Measurements from ENCODE around the gene EPHA10. TPM values are rescaled to one million over a fixed set of nuclear protein-coding genes. Genes with fewer than 3 reads are reported as not detected.
A peak's percentile ranks its signal among the peaks of the same experiment; 100 is the strongest.
"Not testable (repeated sequence)": the region's sequence is repeated elsewhere in the genome, so short reads cannot be mapped to it uniquely, and the experiment has no call there.

EPHA10 gene
- total and polyA plus RNA-seq, 4 donors: 0.20 to 1.7 (median 0.26) TPM; not detected in 1

GRCh38 chr1:37746806-37747205, 18.1 kb downstream of the EPHA10 start:
- Histone ChIP-seq H3K4me1 (ENCODE audit: control insufficient read depth in 5 of 5, insufficient read depth in 5 of 5, low read length in 5 of 5) (no peaks in the 10 kb centered on the region), H3K4me3 (no peak overlapping the region), H3K27me3 (ENCODE audit: control insufficient read depth in 3 of 3, insufficient read depth in 3 of 3, low read length in 2 of 3) (peaks cover 0 to 13% (median 1%) of the 10 kb centered on the region in 3 donors), H3K27ac (ENCODE audit: low read depth in 1 of 2, low read length in 1 of 2) (no peak overlapping the region), H3K9ac (ENCODE audit: insufficient read depth in 1 of 2, low read length in 2 of 2) (no peak overlapping the region), H3K9me3 (ENCODE audit: control insufficient read depth in 4 of 4, insufficient read depth in 3 of 4, low read length in 3 of 4) (peaks cover 0 to 3% (median 2%) of the 10 kb centered on the region in 4 donors), H3K36me3 (ENCODE audit: control insufficient read depth in 4 of 4, insufficient read depth in 4 of 4, low read length in 4 of 4) (no peaks in the 10 kb centered on the region)
- ATAC-seq (ENCODE audit: insufficient read depth, low FRiP score) (no peak), DNase-seq (no peak)
- TF ChIP-seq, protein P1, sequence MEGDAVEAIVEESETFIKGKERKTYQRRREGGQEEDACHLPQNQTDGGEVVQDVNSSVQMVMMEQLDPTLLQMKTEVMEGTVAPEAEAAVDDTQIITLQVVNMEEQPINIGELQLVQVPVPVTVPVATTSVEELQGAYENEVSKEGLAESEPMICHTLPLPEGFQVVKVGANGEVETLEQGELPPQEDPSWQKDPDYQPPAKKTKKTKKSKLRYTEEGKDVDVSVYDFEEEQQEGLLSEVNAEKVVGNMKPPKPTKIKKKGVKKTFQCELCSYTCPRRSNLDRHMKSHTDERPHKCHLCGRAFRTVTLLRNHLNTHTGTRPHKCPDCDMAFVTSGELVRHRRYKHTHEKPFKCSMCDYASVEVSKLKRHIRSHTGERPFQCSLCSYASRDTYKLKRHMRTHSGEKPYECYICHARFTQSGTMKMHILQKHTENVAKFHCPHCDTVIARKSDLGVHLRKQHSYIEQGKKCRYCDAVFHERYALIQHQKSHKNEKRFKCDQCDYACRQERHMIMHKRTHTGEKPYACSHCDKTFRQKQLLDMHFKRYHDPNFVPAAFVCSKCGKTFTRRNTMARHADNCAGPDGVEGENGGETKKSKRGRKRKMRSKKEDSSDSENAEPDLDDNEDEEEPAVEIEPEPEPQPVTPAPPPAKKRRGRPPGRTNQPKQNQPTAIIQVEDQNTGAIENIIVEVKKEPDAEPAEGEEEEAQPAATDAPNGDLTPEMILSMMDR (IDR thresholded peaks at IDR 0.05; ENCODE audit: control extremely low read depth, extremely low read depth): no peak
- 94% methylated on average over 3 of the region's 3 CpGs for WGBS, 2 donors

- no peak overlapping the region for H3K9ac ChIP-seq (ENCODE audit: insufficient read depth in 1 of 2, low read length in 2 of 2)
- H3K9me3 ChIP-seq (ENCODE audit: control insufficient read depth in 4 of 4, insufficient read depth in 3 of 4, low read length in 3 of 4): peaks cover 0 to 5% (median 2%) of the 10 kb centered on the region in 4 donors
- ATAC-seq (ENCODE audit: insufficient read depth, low FRiP score): no peak
- H3K4me3 ChIP-seq: no peak overlapping the region
- WGBS, 2 donors: 42 to 46% methylated on average over 6 of the region's 6 CpGs
- H3K4me1 ChIP-seq (ENCODE audit: control insufficient read depth in 5 of 5, insufficient read depth in 5 of 5, low read length in 5 of 5): no peaks in the 10 kb centered on the region
- peaks cover 0 to 3% (median 3%) of the 10 kb centered on the region in 3 donors for H3K27me3 ChIP-seq (ENCODE audit: control insufficient read depth in 3 of 3, insufficient read depth in 3 of 3, low read length in 2 of 3)
- no peaks in the 10 kb centered on the region for H3K36me3 ChIP-seq (ENCODE audit: control insufficient read depth in 4 of 4, insufficient read depth in 4 of 4, low read length in 4 of 4)
- DNase-seq: no peak
- TF ChIP-seq, protein P1 (IDR thresholded peaks at IDR 0.05; ENCODE audit: control extremely low read depth, extremely low read depth): no peak
- H3K27ac ChIP-seq (ENCODE audit: low read depth in 1 of 2, low read length in 1 of 2): no peak overlapping the region
Measured at GRCh38 chr1:37741662-37742061, 23.3 kb downstream of the EPHA10 start.

DNA sequence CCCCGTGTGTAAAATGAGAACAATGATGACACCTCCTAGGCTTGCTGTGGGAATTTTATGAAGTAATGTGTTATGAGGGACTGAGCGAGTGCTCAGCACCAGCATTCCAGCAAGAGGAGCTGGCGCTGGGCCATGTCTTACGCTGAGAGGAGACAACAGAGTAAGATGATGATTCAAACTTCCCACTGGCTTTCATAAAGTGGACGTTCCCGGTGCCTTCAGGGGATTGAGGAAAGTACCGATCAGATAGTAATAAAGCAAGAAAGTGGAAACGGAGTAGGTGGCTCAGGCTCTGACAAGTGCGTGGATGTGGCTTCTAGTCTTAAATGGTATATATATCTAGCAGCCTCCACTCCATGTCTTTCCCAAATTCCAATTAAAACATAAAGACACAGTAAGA, 23.8 kb downstream of the EPHA10 start:
- H3K27ac ChIP-seq (ENCODE audit: low read depth in 1 of 2, low read length in 1 of 2): no peak overlapping the region
- TF ChIP-seq, protein P1 (IDR thresholded peaks at IDR 0.05; ENCODE audit: control extremely low read depth, extremely low read depth): no peak
- H3K4me1 ChIP-seq (ENCODE audit: control insufficient read depth in 5 of 5, insufficient read depth in 5 of 5, low read length in 5 of 5): no peaks in the 10 kb centered on the region
- ATAC-seq (ENCODE audit: insufficient read depth, low FRiP score): no peak
- H3K9ac ChIP-seq (ENCODE audit: insufficient read depth in 1 of 2, low read length in 2 of 2): no peak overlapping the region
- DNase-seq: peak in 1 of 3 donors; percentile 2
- peaks cover 0 to 3% (median 3%) of the 10 kb centered on the region in 3 donors for H3K27me3 ChIP-seq (ENCODE audit: control insufficient read depth in 3 of 3, insufficient read depth in 3 of 3, low read length in 2 of 3)
- H3K4me3 ChIP-seq: no peak overlapping the region
- H3K9me3 ChIP-seq (ENCODE audit: control insufficient read depth in 4 of 4, insufficient read depth in 3 of 4, low read length in 3 of 4): peaks cover 0 to 4% (median 2%) of the 10 kb centered on the region in 4 donors
- H3K36me3 ChIP-seq (ENCODE audit: control insufficient read depth in 4 of 4, insufficient read depth in 4 of 4, low read length in 4 of 4): no peaks in the 10 kb centered on the region
- 79 to 84% methylated on average over 9 of the region's 9 CpGs for WGBS, 2 donors

DNA sequence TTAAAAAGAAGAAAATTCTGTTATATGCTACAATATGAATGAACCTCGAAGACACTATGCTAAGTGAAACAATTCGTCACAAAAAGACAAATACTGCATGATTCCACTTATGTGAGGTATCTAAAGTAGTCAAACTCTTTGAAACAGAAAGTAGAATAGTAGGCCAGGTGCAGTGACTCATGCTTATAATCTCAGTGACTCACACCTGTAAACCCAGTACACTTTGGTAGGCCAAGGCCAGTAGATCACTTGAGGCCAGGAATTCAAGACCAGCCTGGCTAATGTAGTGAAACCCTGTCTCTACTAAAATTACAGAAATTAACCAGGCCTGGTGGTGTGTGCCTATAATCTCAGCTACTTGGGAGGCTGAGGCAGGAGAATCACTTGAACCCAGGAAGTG, 25.7 kb downstream of the EPHA10 start:
- DNase-seq: no peak
- Histone ChIP-seq H3K9me3 (ENCODE audit: control insufficient read depth in 4 of 4, insufficient read depth in 3 of 4, low read length in 3 of 4) (peaks cover 0 to 4% (median 2%) of the 10 kb centered on the region in 4 donors), H3K27me3 (ENCODE audit: control insufficient read depth in 3 of 3, insufficient read depth in 3 of 3, low read length in 2 of 3) (peaks cover 3 to 9% (median 7%) of the 10 kb centered on the region in 3 donors), H3K4me3 (no peak overlapping the region), H3K9ac (ENCODE audit: insufficient read depth in 1 of 2, low read length in 2 of 2) (no peak overlapping the region), H3K36me3 (ENCODE audit: control insufficient read depth in 4 of 4, insufficient read depth in 4 of 4, low read length in 4 of 4) (no peaks in the 10 kb centered on the region), H3K4me1 (ENCODE audit: control insufficient read depth in 5 of 5, insufficient read depth in 5 of 5, low read length in 5 of 5) (no peaks in the 10 kb centered on the region), H3K27ac (ENCODE audit: low read depth in 1 of 2, low read length in 1 of 2) (no peak overlapping the region)
- TF ChIP-seq, protein P1 (IDR thresholded peaks at IDR 0.05; ENCODE audit: control extremely low read depth, extremely low read depth): no peak
- 73 to 93% methylated on average over 2 of the region's 2 CpGs for WGBS, 2 donors
- ATAC-seq (ENCODE audit: insufficient read depth, low FRiP score): peak; percentile 41

DNA sequence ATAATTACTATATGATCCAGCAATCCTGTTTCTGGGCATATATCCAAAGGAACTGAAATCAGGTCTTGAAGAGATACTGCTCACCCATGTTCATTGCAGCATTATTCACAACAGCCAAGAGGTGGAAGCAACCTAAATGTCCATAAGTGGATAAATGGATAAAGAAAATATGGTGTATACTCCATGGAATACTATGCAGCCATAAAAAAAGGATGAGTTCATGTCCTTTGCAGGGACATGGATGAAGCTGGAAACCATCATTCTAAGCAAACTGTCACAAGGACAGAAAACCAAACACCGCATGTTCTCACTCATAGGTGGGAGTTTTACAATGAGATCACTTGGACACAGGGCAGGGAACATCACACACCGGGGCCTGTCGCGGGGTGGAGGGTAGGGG, 26.3 kb downstream of the EPHA10 start:
- not testable (repeated sequence) for DNase-seq; H3K27me3 ChIP-seq (ENCODE audit: control insufficient read depth in 3 of 3, insufficient read depth in 3 of 3, low read length in 2 of 3); H3K27ac ChIP-seq (ENCODE audit: low read depth in 1 of 2, low read length in 1 of 2); H3K9me3 ChIP-seq (ENCODE audit: control insufficient read depth in 4 of 4, insufficient read depth in 3 of 4, low read length in 3 of 4); H3K36me3 ChIP-seq (ENCODE audit: control insufficient read depth in 4 of 4, insufficient read depth in 4 of 4, low read length in 4 of 4); H3K9ac ChIP-seq (ENCODE audit: insufficient read depth in 1 of 2, low read length in 2 of 2); ATAC-seq (ENCODE audit: insufficient read depth, low FRiP score); H3K4me3 ChIP-seq; H3K4me1 ChIP-seq (ENCODE audit: control insufficient read depth in 5 of 5, insufficient read depth in 5 of 5, low read length in 5 of 5)
- 89 to 96% methylated on average over 4 of the region's 4 CpGs for WGBS, 2 donors

Measured in lung (tissue), 12 donors.